ENCODE measurements around the gene EFCAB8.
"Not testable (repeated sequence)": the region's sequence is repeated elsewhere in the genome, so short reads cannot be mapped to it uniquely, and the experiment has no call there.

Gene EFCAB8

GRCh38 chr20:32973077-32973717 is 114.5 kb downstream of the EFCAB8 start:
- no peak for DNase-seq (ENCODE audit: low read depth)

GRCh38 chr20:32974204-32975064 is 115.7 kb downstream of the EFCAB8 start:
- DNase-seq (ENCODE audit: low read depth) = not testable (repeated sequence)

GRCh38 chr20:32975121-32975520 is 116.4 kb downstream of the EFCAB8 start:
- not testable (repeated sequence) for DNase-seq (ENCODE audit: low read depth)

GRCh38 chr20:32975698-32976674 is 117.3 kb downstream of the EFCAB8 start:
- peak; percentile 14 for DNase-seq (ENCODE audit: low read depth)

- DNase-seq (ENCODE audit: low read depth) = no peak
Measured at GRCh38 chr20:32976746-32977145, 118.0 kb downstream of the EFCAB8 start.

- DNase-seq (ENCODE audit: low read depth) = no peak
Measured at GRCh38 chr20:32977281-32978008, 118.7 kb downstream of the EFCAB8 start.

- DNase-seq (ENCODE audit: low read depth) = no peak
Measured at GRCh38 chr20:32978009-32978335, 119.2 kb downstream of the EFCAB8 start.

GRCh38 chr20:32979201-32979998 is 120.7 kb downstream of the EFCAB8 start:
- DNase-seq (ENCODE audit: low read depth) = no peak

- no peak for DNase-seq (ENCODE audit: low read depth)
Measured at GRCh38 chr20:32980131-32980941, 121.6 kb downstream of the EFCAB8 start.

GRCh38 chr20:32980990-32981389 is 122.3 kb downstream of the EFCAB8 start:
- DNase-seq (ENCODE audit: low read depth) = no peak

GRCh38 chr20:32982617-32983458 is 124.1 kb downstream of the EFCAB8 start:
- DNase-seq (ENCODE audit: low read depth) = no peak

- DNase-seq (ENCODE audit: low read depth) = no peak
Measured at GRCh38 chr20:32983459-32984112, 124.9 kb downstream of the EFCAB8 start.

GRCh38 chr20:32984196-32984595 is 125.5 kb downstream of the EFCAB8 start:
- no peak for DNase-seq (ENCODE audit: low read depth)

GRCh38 chr20:32984631-32985354 is 126.1 kb downstream of the EFCAB8 start:
- no peak for DNase-seq (ENCODE audit: low read depth)

GRCh38 chr20:32985596-32985995 is 126.9 kb downstream of the EFCAB8 start:
- DNase-seq (ENCODE audit: low read depth) = no peak

GRCh38 chr20:32986331-32986966 is 127.7 kb downstream of the EFCAB8 start:
- no peak for DNase-seq (ENCODE audit: low read depth)
